ENCODE results near the gene DSG3.

DNA sequence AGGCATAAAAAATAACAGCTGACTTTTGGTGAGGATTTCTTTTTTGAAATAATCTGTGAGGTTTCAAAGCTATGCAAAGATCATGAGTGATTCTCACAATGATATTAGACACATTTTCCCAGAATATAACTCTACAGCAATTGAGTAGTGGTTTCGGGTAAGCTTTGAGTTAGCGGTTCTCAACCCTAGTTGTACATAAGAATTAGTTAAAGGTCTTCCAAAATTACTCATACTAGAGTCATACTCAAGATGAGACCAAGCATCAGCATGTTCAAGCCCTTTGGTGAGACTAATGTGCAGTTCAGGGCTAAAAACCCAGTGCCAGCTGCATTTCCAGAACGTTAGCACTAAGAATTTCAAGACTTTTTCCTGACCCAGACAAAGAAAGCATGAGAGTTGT is 39.9 kb upstream of the DSG3 start:
- TF ChIP-seq POLR2A (IDR thresholded peaks at IDR 0.05; ENCODE audit: low read length) (no peak), GATA1 (IDR thresholded peaks at IDR 0.05; ENCODE audit: low read depth, low read length) (no peak)
